Measurements from ENCODE around the gene XRCC1. TPM values are rescaled to one million over a fixed set of nuclear protein-coding genes. Genes with fewer than 3 reads are reported as not detected.

The XRCC1 gene
- total RNA-seq, 1 donor from 2014 or later, result 70.7 TPM

DNA sequence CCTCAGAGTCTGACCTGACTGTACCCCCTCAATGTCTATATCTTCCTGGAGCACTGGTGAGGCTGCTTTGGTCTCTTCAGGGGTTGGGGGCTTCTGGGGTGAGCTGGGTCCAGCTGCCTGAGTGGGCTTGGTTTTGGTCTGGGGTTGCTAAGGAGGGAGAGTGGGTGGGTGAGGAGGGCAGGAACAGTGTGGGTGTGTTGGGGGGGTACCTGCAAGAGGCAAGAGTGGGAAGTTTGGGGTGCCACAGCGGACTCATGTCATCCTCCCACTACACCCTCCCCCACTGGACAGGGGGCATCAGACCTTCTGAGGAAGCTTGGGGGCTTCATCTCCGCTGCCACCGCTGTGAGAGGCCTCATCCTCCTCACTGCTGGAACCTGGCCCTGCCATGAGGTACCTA is 28.7 kb downstream of the XRCC1 start:
- TF ChIP-seq, protein P1, sequence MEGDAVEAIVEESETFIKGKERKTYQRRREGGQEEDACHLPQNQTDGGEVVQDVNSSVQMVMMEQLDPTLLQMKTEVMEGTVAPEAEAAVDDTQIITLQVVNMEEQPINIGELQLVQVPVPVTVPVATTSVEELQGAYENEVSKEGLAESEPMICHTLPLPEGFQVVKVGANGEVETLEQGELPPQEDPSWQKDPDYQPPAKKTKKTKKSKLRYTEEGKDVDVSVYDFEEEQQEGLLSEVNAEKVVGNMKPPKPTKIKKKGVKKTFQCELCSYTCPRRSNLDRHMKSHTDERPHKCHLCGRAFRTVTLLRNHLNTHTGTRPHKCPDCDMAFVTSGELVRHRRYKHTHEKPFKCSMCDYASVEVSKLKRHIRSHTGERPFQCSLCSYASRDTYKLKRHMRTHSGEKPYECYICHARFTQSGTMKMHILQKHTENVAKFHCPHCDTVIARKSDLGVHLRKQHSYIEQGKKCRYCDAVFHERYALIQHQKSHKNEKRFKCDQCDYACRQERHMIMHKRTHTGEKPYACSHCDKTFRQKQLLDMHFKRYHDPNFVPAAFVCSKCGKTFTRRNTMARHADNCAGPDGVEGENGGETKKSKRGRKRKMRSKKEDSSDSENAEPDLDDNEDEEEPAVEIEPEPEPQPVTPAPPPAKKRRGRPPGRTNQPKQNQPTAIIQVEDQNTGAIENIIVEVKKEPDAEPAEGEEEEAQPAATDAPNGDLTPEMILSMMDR (IDR thresholded peaks at IDR 0.05; ENCODE audit: unreplicated experiment), result no peak
- no peaks in the 10 kb centered on the region for H3K27me3 Mint-ChIP-seq
- peaks cover 36% of the 10 kb centered on the region for H3K36me3 Mint-ChIP-seq (ENCODE audit: insufficient read depth)
- no peaks in the 10 kb centered on the region for H3K9me3 Mint-ChIP-seq (ENCODE audit: low read depth)
- H3K27ac Mint-ChIP-seq, result no peak overlapping the region
- DNase-seq (ENCODE audit: low spot score, unreplicated experiment), result no peak
- H3K4me3 Mint-ChIP-seq (ENCODE audit: low read depth), result no peak overlapping the region
- H3K4me1 Mint-ChIP-seq (ENCODE audit: low read depth), result no peaks in the 10 kb centered on the region

DNA sequence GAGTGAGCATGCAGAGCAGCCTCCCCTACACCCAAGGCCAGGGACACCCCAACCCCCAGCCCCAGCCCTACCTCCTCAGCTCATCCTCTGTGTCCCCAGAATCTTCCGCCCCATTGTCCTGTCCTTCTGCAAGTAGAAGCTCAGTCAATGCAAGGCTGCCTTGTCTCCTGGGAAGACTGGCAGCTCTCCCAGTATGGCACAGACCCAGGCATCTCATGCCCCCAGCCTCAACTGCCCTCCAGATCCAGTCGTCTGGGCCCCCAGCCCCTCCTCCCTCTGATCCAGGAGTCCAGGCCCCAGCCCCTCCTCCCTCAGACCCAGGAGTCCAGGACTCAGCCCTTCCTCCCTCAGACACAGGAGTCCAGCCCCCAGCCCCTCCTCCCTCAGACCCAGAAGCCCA is 29.3 kb downstream of the XRCC1 start:
- Mint-ChIP-seq H3K27ac (no peak overlapping the region), H3K4me1 (ENCODE audit: low read depth) (no peaks in the 10 kb centered on the region), H3K4me3 (ENCODE audit: low read depth) (no peak overlapping the region), H3K36me3 (ENCODE audit: insufficient read depth) (peaks cover 35% of the 10 kb centered on the region), H3K9me3 (ENCODE audit: low read depth) (no peaks in the 10 kb centered on the region), H3K27me3 (no peaks in the 10 kb centered on the region)
- no peak for DNase-seq (ENCODE audit: low spot score, unreplicated experiment)
- TF ChIP-seq, protein P1 (IDR thresholded peaks at IDR 0.05; ENCODE audit: unreplicated experiment), result no peak

DNA sequence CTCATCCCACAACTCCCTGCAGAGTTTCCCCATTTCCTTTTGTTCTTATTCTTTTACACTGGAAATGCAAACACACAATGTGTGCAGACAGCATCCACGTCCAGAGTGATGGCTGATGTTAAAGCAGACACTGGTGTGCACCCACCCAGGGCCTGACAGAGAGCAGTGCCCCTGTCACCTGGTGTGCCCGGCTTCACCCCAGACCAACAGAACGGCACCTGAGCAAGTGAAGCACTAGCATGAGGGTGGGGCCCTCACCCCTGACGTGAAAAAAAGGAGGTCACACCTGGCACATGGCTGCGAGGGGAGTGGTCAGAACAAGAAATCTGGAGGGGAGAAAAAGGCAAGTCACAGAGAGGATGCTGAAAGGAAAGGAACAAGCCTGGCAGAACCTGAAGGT is 30.1 kb downstream of the XRCC1 start:
- Mint-ChIP-seq H3K36me3 (ENCODE audit: insufficient read depth) (peaks cover 36% of the 10 kb centered on the region), H3K4me3 (ENCODE audit: low read depth) (no peak overlapping the region), H3K9me3 (ENCODE audit: low read depth) (no peaks in the 10 kb centered on the region), H3K4me1 (ENCODE audit: low read depth) (no peaks in the 10 kb centered on the region), H3K27me3 (no peaks in the 10 kb centered on the region), H3K27ac (no peak overlapping the region)
- no peak for DNase-seq (ENCODE audit: low spot score, unreplicated experiment)
- TF ChIP-seq, protein P1 (IDR thresholded peaks at IDR 0.05; ENCODE audit: unreplicated experiment), result no peak

DNA sequence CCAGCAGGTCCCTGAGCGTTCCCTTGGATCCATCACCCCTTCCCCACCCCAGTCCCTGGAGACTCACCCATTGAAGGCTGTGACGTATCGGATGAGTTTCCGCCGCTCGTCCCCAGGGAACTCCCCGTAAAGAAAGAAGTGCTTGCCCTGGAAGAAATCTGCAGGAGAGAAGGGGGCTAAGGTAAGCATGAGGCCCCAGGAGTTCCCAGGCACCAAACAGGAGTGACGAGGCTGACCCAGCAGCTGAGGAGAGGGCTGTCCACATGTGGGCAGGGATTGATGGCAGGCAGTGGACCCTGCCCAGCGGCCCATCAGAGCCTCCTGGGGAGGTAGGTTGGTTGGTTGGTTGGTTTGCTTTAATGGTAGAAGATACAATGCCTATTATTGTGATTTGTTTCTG is 31.2 kb downstream of the XRCC1 start:
- Mint-ChIP-seq H3K9me3 (ENCODE audit: low read depth) (peaks cover 3% of the 10 kb centered on the region), H3K36me3 (ENCODE audit: insufficient read depth) (peaks cover 44% of the 10 kb centered on the region), H3K27me3 (no peaks in the 10 kb centered on the region), H3K4me1 (ENCODE audit: low read depth) (no peaks in the 10 kb centered on the region), H3K27ac (no peak overlapping the region), H3K4me3 (ENCODE audit: low read depth) (no peak overlapping the region)
- TF ChIP-seq, protein P1 (IDR thresholded peaks at IDR 0.05; ENCODE audit: unreplicated experiment), result no peak
- DNase-seq (ENCODE audit: low spot score, unreplicated experiment), result no peak

DNA sequence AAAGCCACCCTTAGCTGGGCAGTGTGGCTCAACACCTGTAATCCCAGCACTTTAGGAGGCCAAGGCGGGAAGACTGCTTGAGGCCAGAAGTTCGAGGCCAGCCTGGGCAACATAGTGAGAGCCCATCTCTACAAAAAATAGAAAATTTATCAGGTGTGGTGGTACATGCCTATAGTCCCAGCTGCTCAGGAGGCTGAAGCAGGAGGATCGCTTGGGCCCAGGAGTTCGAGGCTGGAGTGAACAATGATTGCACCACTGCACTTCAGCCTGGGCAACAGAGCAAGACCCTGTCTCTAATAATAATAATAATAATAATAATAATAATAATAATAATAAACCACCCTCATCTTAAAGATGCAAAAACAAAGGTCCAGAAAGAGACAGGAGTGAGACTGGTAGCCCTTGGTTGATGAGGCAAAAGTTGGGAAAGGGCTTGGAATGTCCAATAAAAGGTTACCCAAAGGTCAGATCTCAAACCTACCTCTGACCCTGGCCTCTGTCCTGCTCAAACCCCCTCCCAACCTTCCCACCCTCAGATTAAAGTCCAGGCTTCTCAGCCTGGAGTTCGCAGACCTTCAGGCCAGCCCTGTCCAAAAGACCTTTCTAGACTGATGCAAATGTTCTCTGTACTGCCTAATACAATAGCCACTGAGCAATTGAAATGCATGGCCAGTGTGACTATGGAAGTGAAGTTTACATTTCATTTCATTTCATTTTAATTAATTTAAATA is 33.2 kb downstream of the XRCC1 start:
- Mint-ChIP-seq H3K27me3 (no peaks in the 10 kb centered on the region), H3K4me1 (ENCODE audit: low read depth) (no peaks in the 10 kb centered on the region), H3K27ac (no peak overlapping the region), H3K36me3 (ENCODE audit: insufficient read depth) (peaks cover 50% of the 10 kb centered on the region), H3K9me3 (ENCODE audit: low read depth) (peaks cover 5% of the 10 kb centered on the region), H3K4me3 (ENCODE audit: low read depth) (no peak overlapping the region)
- TF ChIP-seq, protein P1 (IDR thresholded peaks at IDR 0.05; ENCODE audit: unreplicated experiment), result no peak
- DNase-seq (ENCODE audit: low spot score, unreplicated experiment), result no peak

All from progenitor cell of endocrine pancreas (in vitro differentiated cells).